ENCODE measurements around the gene GPBP1L1. TPM values are rescaled to one million over a fixed set of nuclear protein-coding genes. Genes with fewer than 3 reads are reported as not detected.

Gene GPBP1L1
- total and polyA plus RNA-seq, 2 of the 13 experiments (the other 11 are each of a cell fraction or from before 2014, with no cell fraction given): 45.9 to 86.1 TPM

DNA sequence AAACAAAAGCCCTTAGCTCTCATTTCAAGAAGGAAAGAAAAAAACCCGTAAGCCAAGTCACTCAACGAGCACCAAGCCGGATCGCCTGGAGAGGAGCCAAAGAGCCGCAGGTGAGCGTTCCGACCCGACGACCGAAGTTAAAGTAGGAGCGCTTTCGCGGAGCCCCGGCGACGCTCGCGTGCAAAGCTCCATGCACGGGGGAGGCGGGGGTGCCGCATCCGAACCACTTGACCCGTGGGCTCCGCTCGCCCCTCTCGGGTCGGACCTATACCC is 382 bp downstream of the GPBP1L1 start (continued):
- TF ChIP-seq, protein P1, sequence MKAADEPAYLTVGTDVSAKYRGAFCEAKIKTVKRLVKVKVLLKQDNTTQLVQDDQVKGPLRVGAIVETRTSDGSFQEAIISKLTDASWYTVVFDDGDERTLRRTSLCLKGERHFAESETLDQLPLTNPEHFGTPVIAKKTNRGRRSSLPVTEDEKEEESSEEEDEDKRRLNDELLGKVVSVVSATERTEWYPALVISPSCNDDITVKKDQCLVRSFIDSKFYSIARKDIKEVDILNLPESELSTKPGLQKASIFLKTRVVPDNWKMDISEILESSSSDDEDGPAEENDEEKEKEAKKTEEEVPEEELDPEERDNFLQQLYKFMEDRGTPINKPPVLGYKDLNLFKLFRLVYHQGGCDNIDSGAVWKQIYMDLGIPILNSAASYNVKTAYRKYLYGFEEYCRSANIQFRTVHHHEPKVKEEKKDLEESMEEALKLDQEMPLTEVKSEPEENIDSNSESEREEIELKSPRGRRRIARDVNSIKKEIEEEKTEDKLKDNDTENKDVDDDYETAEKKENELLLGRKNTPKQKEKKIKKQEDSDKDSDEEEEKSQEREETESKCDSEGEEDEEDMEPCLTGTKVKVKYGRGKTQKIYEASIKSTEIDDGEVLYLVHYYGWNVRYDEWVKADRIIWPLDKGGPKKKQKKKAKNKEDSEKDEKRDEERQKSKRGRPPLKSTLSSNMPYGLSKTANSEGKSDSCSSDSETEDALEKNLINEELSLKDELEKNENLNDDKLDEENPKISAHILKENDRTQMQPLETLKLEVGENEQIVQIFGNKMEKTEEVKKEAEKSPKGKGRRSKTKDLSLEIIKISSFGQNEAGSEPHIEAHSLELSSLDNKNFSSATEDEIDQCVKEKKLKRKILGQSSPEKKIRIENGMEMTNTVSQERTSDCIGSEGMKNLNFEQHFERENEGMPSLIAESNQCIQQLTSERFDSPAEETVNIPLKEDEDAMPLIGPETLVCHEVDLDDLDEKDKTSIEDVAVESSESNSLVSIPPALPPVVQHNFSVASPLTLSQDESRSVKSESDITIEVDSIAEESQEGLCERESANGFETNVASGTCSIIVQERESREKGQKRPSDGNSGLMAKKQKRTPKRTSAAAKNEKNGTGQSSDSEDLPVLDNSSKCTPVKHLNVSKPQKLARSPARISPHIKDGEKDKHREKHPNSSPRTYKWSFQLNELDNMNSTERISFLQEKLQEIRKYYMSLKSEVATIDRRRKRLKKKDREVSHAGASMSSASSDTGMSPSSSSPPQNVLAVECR (CRISPR knock-in tag; IDR thresholded peaks at IDR 0.05; ENCODE audit: borderline replicate concordance): no peak
- TF ChIP-seq HNRNPH1 (optimal IDR thresholded peaks at IDR 0.05; ENCODE audit: low read depth, low read length): no peak
- no peak for TF ChIP-seq ZFP36L1 (CRISPR knock-in tag; IDR thresholded peaks at IDR 0.05)
- 0 out of 2 replicates have a peak, but pooled peaks have one; percentile 4 for TF ChIP-seq GATA4 (IDR thresholded peaks at IDR 0.05; ENCODE audit: borderline replicate concordance, low read depth)
- no peak for TF ChIP-seq TOE1 (CRISPR knock-in tag; IDR thresholded peaks at IDR 0.05)
- no peak for TF ChIP-seq GPN1 (CRISPR knock-in tag; IDR thresholded peaks at IDR 0.05; ENCODE audit: borderline replicate concordance)
- TF ChIP-seq KLF9 (CRISPR knock-in tag; IDR thresholded peaks at IDR 0.05; ENCODE audit: low read depth): 0 out of 2 replicates have a peak, but pooled peaks have one; percentile 13
- TF ChIP-seq MED13 (CRISPR knock-in tag; IDR thresholded peaks at IDR 0.05): peak; percentile 14; the same call in 1 of the 2 replicates
- TF ChIP-seq STAT5B (CRISPR knock-in tag; IDR thresholded peaks at IDR 0.05): no peak
- TF ChIP-seq ZC3H13 (CRISPR knock-in tag; IDR thresholded peaks at IDR 0.05): no peak
- no peak for TF ChIP-seq PPARG (CRISPR knock-in tag; conservative IDR thresholded peaks at IDR 0.05)
- TF ChIP-seq, protein P2, sequence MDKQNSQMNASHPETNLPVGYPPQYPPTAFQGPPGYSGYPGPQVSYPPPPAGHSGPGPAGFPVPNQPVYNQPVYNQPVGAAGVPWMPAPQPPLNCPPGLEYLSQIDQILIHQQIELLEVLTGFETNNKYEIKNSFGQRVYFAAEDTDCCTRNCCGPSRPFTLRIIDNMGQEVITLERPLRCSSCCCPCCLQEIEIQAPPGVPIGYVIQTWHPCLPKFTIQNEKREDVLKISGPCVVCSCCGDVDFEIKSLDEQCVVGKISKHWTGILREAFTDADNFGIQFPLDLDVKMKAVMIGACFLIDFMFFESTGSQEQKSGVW (CRISPR knock-in tag; IDR thresholded peaks at IDR 0.05; ENCODE audit: borderline replicate concordance): no peak
- no peak for TF ChIP-seq ZNF841 (CRISPR knock-in tag; IDR thresholded peaks at IDR 0.05; ENCODE audit: borderline replicate concordance)
- TF ChIP-seq, protein P3, sequence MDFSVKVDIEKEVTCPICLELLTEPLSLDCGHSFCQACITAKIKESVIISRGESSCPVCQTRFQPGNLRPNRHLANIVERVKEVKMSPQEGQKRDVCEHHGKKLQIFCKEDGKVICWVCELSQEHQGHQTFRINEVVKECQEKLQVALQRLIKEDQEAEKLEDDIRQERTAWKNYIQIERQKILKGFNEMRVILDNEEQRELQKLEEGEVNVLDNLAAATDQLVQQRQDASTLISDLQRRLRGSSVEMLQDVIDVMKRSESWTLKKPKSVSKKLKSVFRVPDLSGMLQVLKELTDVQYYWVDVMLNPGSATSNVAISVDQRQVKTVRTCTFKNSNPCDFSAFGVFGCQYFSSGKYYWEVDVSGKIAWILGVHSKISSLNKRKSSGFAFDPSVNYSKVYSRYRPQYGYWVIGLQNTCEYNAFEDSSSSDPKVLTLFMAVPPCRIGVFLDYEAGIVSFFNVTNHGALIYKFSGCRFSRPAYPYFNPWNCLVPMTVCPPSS (IDR thresholded peaks at IDR 0.05): no peak
- TF ChIP-seq ZNF629 (CRISPR knock-in tag; conservative IDR thresholded peaks at IDR 0.05): no peak
- no peak for TF ChIP-seq ZBTB1 (CRISPR knock-in tag; IDR thresholded peaks at IDR 0.05; ENCODE audit: borderline replicate concordance)
- TF ChIP-seq, protein P4, sequence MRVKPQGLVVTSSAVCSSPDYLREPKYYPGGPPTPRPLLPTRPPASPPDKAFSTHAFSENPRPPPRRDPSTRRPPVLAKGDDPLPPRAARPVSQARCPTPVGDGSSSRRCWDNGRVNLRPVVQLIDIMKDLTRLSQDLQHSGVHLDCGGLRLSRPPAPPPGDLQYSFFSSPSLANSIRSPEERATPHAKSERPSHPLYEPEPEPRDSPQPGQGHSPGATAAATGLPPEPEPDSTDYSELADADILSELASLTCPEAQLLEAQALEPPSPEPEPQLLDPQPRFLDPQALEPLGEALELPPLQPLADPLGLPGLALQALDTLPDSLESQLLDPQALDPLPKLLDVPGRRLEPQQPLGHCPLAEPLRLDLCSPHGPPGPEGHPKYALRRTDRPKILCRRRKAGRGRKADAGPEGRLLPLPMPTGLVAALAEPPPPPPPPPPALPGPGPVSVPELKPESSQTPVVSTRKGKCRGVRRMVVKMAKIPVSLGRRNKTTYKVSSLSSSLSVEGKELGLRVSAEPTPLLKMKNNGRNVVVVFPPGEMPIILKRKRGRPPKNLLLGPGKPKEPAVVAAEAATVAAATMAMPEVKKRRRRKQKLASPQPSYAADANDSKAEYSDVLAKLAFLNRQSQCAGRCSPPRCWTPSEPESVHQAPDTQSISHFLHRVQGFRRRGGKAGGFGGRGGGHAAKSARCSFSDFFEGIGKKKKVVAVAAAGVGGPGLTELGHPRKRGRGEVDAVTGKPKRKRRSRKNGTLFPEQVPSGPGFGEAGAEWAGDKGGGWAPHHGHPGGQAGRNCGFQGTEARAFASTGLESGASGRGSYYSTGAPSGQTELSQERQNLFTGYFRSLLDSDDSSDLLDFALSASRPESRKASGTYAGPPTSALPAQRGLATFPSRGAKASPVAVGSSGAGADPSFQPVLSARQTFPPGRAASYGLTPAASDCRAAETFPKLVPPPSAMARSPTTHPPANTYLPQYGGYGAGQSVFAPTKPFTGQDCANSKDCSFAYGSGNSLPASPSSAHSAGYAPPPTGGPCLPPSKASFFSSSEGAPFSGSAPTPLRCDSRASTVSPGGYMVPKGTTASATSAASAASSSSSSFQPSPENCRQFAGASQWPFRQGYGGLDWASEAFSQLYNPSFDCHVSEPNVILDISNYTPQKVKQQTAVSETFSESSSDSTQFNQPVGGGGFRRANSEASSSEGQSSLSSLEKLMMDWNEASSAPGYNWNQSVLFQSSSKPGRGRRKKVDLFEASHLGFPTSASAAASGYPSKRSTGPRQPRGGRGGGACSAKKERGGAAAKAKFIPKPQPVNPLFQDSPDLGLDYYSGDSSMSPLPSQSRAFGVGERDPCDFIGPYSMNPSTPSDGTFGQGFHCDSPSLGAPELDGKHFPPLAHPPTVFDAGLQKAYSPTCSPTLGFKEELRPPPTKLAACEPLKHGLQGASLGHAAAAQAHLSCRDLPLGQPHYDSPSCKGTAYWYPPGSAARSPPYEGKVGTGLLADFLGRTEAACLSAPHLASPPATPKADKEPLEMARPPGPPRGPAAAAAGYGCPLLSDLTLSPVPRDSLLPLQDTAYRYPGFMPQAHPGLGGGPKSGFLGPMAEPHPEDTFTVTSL (CRISPR knock-in tag; IDR thresholded peaks at IDR 0.05; ENCODE audit: borderline replicate concordance): no peak
- no peak for TF ChIP-seq ZBTB7B (CRISPR knock-in tag; IDR thresholded peaks at IDR 0.05)
- TF ChIP-seq, protein P5, sequence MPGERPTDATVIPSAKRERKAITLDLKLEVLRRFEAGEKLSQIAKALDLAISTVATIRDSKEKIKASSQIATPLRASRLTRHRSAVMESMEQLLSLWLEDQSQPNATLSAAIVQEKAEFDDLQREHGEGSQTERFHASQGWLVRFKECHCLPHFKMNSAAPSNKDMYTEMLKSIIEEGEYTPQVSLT (CRISPR knock-in tag; IDR thresholded peaks at IDR 0.05; ENCODE audit: borderline replicate concordance, low read depth): no peak
